Liver (tissue), 9 donors: ENCODE data around the gene RAPGEF6. TPM values are rescaled to one million over a fixed set of nuclear protein-coding genes. Genes with fewer than 3 reads are reported as not detected.

Experiments used
- DNase-seq: peaks from one replicate; pipeline ENCODE4 v3.0.0-alpha.2; 2017; ENCODE audit warnings: low spot score
- H3K27ac ChIP-seq, 2 donors: one replicate each; pipeline ENCODE4 v1.7.0; 2013; ENCODE audit warnings: inconsistent platforms in 2 of 2, low read length in 2 of 2, control low read depth in 1 of 2, low read depth in 1 of 2, mild to moderate bottlenecking in 1 of 2
- H3K27me3 ChIP-seq, 4 donors: one replicate each; pipeline versions ENCODE4 v1.6.1 to v1.7.0; 2013; ENCODE audit warnings: low read length in 3 of 4, inconsistent platforms in 1 of 4, mild to moderate bottlenecking in 1 of 4, moderate library complexity in 1 of 4; ENCODE audit not compliant: control insufficient read depth in 4 of 4, insufficient read depth in 4 of 4
- H3K36me3 ChIP-seq, 4 donors: one replicate each; pipeline versions ENCODE4 v1.6.1 to v1.7.0; 2013; ENCODE audit warnings: low read length in 3 of 4, mild to moderate bottlenecking in 3 of 4, low read depth in 1 of 4, moderate library complexity in 1 of 4; ENCODE audit not compliant: control insufficient read depth in 4 of 4, insufficient read depth in 3 of 4
- H3K4me1 ChIP-seq, 4 donors: one replicate each; pipeline versions ENCODE4 v1.6.1 to v1.7.0; 2013; ENCODE audit warnings: low read length in 3 of 4, mild to moderate bottlenecking in 3 of 4, moderate library complexity in 1 of 4; ENCODE audit not compliant: control insufficient read depth in 4 of 4, insufficient read depth in 4 of 4
- H3K4me3 ChIP-seq, 3 donors: one replicate each; pipeline versions ENCODE4 v1.6.1 to v1.7.0; 2013; ENCODE audit warnings: low read length in 3 of 3, control low read depth in 1 of 3, low read depth in 1 of 3, mild to moderate bottlenecking in 1 of 3
- H3K9ac ChIP-seq, 2 donors: one replicate each; pipeline ENCODE4 v1.7.0; 2013; ENCODE audit warnings: low read length in 2 of 2, mild to moderate bottlenecking in 2 of 2, moderate library complexity in 2 of 2, control low read depth in 1 of 2, low read depth in 1 of 2
- H3K9me3 ChIP-seq, 4 donors: one replicate each; pipeline versions ENCODE4 v1.6.1 to v1.7.0; 2013; ENCODE audit warnings: low read length in 3 of 4; ENCODE audit not compliant: control insufficient read depth in 4 of 4
- CTCF ChIP-seq: fragments of 150-350 bp; IDR thresholded peaks from 2 replicates; pipeline ENCODE4 v1.5.1; 2017; ENCODE audit warnings: improper control_type of control experiment, low read depth, low read length; ENCODE audit not compliant: missing input control
- EGR1 ChIP-seq, 2 donors: IDR thresholded peaks; 2 replicates each; pipeline ENCODE4 v1.6.1; 2016 to 2018; ENCODE audit warnings: antibody characterized with exemption in 2 of 2, low read depth in 2 of 2
- FOXA1 ChIP-seq: IDR thresholded peaks from 2 replicates; pipeline ENCODE4 v1.6.1; 2016; ENCODE audit warnings: antibody characterized with exemption
- FOXA2 ChIP-seq: IDR thresholded peaks from 2 replicates; pipeline ENCODE4 v1.6.1; 2016; ENCODE audit warnings: antibody characterized with exemption
- GABPA ChIP-seq, 2 donors: IDR thresholded peaks in 1 of 2; conservative IDR thresholded peaks in 1 of 2; 2 replicates each; pipeline ENCODE4 v1.6.1; 2016; ENCODE audit warnings: antibody characterized with exemption in 2 of 2, mild to moderate bottlenecking in 1 of 2, moderate library complexity in 1 of 2
- HNF4A ChIP-seq, 2 donors: conservative IDR thresholded peaks; 2 replicates each; pipeline ENCODE4 v1.6.1; 2016; ENCODE audit warnings: antibody characterized with exemption in 2 of 2, mild to moderate bottlenecking in 2 of 2
- HNF4G ChIP-seq: IDR thresholded peaks from 2 replicates; pipeline ENCODE4 v1.6.1; 2016; ENCODE audit warnings: antibody characterized with exemption
- JUND ChIP-seq, 2 donors: IDR thresholded peaks; 2 replicates each; pipeline ENCODE4 v1.6.1; 2016; ENCODE audit warnings: antibody characterized with exemption in 2 of 2
- NR2F2 ChIP-seq: IDR thresholded peaks from 2 replicates; pipeline ENCODE4 v1.6.1; 2016; ENCODE audit warnings: antibody characterized with exemption
- RAD21 ChIP-seq, 2 donors: IDR thresholded peaks; 2 replicates each; pipeline ENCODE4 v1.6.1; 2016; ENCODE audit warnings: antibody characterized with exemption in 2 of 2, mild to moderate bottlenecking in 2 of 2
- RXRA ChIP-seq, 2 donors: IDR thresholded peaks; 2 replicates each; pipeline ENCODE4 v1.6.1; 2017 to 2018; ENCODE audit warnings: antibody characterized with exemption in 2 of 2, mild to moderate bottlenecking in 1 of 2
- SP1 ChIP-seq: IDR thresholded peaks from 2 replicates; pipeline ENCODE4 v1.6.1; 2018; ENCODE audit warnings: antibody characterized with exemption, mild to moderate bottlenecking
- TAF1 ChIP-seq: conservative IDR thresholded peaks from 2 replicates; pipeline ENCODE4 v1.6.1; 2016; ENCODE audit warnings: antibody characterized with exemption, mild to moderate bottlenecking
- YY1 ChIP-seq: IDR thresholded peaks from 2 replicates; pipeline ENCODE4 v1.6.1; 2016; ENCODE audit warnings: antibody characterized with exemption, mild to moderate bottlenecking
- ZBTB33 ChIP-seq: IDR thresholded peaks from 2 replicates; pipeline ENCODE4 v1.6.1; 2016; ENCODE audit warnings: antibody characterized with exemption
- WGBS: extraction: QIAGEN DNeasy Blood & Tissue Kit; methylation state at CpG from one replicate; pipeline ENCODE4 v1.1.7; 2013; 5-methylcytosine and 5-hydroxymethylcytosine counted together
- polyA plus RNA-seq, 2 donors: library from polyadenylated mRNA; stranded (reverse) in 1 of 2; unstranded in 1 of 2; fragments of 200-250 nt in 1 of 2; fragments of >200 nt in 1 of 2; fragmentation: Nextera tagmentation in 1 of 2; extraction: Ambion mirVana in 1 of 2; gene quantifications; one replicate each; pipeline versions ENCODE4 v1.2.1 to v1.2.3, GENCODE V29; 2013 to 2015
- total RNA-seq, 2 donors: library from RNA; depleted of rRNA; stranded (reverse); fragments of >200 nt; gene quantifications; one replicate each; pipeline ENCODE4 v1.2.3, GENCODE V29; 2014
- TF ChIP-seq, protein P1 (sequence below): IDR thresholded peaks from 2 replicates; pipeline ENCODE4 v1.6.1; 2016; ENCODE audit warnings: antibody characterized with exemption, mild to moderate bottlenecking
- TF ChIP-seq, protein P2 (sequence below): IDR thresholded peaks from 2 replicates; pipeline ENCODE4 v1.6.1; 2016; ENCODE audit warnings: antibody characterized with exemption
- TF ChIP-seq, protein P3 (sequence below): IDR thresholded peaks from 2 replicates; pipeline ENCODE4 v1.6.1; 2016; ENCODE audit warnings: antibody characterized with exemption
- donor health status: healthy.
- donor health status: healthy.
- donor health status: healthy.
- donor health status: healthy.
- donor health status: healthy.

The RAPGEF6 gene
- total and polyA plus RNA-seq, 4 donors = 1.7 to 16.1 (median 8.6) TPM

DNA sequence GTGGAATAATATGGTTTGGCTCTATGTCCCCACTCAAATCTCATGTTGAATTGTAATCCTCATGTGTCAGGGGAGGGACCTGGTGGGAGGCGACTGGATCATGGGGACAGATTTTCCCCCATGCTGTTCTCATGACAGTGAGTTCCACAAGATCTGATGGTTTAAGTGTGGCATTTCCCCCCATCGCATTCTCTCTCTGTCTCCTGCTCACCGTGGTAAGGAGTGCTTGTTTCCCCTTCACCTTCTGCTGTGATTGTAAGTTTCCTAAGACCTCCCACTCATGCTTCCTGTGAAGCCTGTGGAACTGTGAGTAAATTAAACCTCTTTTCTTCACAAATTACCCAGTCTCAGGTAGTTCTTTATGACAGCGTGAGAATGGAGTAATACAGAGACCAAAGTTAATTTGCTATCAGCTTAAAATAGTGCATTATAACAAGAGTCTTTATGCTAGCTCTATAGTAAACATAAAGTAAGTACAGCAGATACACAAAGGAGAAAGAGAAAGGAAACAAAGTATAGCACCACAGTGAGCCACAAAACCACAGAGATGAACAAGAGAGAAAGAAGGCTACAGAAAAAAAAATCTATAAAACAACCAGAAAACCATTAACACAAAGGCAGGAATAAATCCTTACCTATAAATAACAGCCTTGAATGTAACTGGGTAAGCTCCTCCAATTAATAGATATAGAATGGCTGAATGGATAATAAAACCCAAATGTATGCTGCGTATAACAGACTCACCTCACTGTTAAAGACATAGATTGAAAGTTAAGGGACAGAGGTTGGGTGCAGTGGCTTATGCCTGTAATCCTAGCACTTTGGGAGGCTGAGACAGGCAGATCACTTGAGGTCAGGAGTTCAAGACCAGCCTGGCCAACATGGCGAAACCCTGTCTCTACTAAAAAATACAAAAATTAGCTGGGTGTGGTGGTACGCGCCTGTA, 39.7 kb downstream of the RAPGEF6 start:
- Histone ChIP-seq H3K36me3 (peaks cover 0 to 4% (median 0%) of the 10 kb centered on the region in 4 donors), H3K27me3 (no peaks in the 10 kb centered on the region), H3K4me1 (peaks cover 0 to 5% (median under 1%) of the 10 kb centered on the region in 4 donors), H3K9ac (no peak overlapping the region), H3K4me3 (no peak overlapping the region), H3K9me3 (no peaks in the 10 kb centered on the region), H3K27ac (no peak overlapping the region)
- DNase-seq = no peak
- TF ChIP-seq, protein P1, sequence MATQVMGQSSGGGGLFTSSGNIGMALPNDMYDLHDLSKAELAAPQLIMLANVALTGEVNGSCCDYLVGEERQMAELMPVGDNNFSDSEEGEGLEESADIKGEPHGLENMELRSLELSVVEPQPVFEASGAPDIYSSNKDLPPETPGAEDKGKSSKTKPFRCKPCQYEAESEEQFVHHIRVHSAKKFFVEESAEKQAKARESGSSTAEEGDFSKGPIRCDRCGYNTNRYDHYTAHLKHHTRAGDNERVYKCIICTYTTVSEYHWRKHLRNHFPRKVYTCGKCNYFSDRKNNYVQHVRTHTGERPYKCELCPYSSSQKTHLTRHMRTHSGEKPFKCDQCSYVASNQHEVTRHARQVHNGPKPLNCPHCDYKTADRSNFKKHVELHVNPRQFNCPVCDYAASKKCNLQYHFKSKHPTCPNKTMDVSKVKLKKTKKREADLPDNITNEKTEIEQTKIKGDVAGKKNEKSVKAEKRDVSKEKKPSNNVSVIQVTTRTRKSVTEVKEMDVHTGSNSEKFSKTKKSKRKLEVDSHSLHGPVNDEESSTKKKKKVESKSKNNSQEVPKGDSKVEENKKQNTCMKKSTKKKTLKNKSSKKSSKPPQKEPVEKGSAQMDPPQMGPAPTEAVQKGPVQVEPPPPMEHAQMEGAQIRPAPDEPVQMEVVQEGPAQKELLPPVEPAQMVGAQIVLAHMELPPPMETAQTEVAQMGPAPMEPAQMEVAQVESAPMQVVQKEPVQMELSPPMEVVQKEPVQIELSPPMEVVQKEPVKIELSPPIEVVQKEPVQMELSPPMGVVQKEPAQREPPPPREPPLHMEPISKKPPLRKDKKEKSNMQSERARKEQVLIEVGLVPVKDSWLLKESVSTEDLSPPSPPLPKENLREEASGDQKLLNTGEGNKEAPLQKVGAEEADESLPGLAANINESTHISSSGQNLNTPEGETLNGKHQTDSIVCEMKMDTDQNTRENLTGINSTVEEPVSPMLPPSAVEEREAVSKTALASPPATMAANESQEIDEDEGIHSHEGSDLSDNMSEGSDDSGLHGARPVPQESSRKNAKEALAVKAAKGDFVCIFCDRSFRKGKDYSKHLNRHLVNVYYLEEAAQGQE = no peak
- TF ChIP-seq FOXA1 = no peak
- WGBS = 91% methylated on average over 8 of the region's 8 CpGs

- no peak for TF ChIP-seq GABPA (IDR thresholded peaks at IDR 0.05 in 1 of 2, conservative IDR thresholded peaks at IDR 0.05 in 1 of 2)
- TF ChIP-seq SP1 = no peak
- no peak for TF ChIP-seq CTCF
- no peak for TF ChIP-seq HNF4A (conservative IDR thresholded peaks at IDR 0.05)
- TF ChIP-seq, protein P1 = no peak
- no peak for TF ChIP-seq TAF1
- no peak for TF ChIP-seq HNF4G
- TF ChIP-seq FOXA2 = no peak
- TF ChIP-seq FOXA1 = no peak
- no peak for TF ChIP-seq JUND (IDR thresholded peaks at IDR 0.05)
- TF ChIP-seq, protein P2, sequence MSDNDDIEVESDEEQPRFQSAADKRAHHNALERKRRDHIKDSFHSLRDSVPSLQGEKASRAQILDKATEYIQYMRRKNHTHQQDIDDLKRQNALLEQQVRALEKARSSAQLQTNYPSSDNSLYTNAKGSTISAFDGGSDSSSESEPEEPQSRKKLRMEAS = no peak
- no peak for TF ChIP-seq RAD21 (IDR thresholded peaks at IDR 0.05)
- TF ChIP-seq NR2F2 = no peak
- no peak for TF ChIP-seq ZBTB33
- TF ChIP-seq YY1 = no peak
- TF ChIP-seq RXRA (IDR thresholded peaks at IDR 0.05) = no peak
- TF ChIP-seq, protein P3, sequence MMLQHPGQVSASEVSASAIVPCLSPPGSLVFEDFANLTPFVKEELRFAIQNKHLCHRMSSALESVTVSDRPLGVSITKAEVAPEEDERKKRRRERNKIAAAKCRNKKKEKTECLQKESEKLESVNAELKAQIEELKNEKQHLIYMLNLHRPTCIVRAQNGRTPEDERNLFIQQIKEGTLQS = no peak
- TF ChIP-seq EGR1 (IDR thresholded peaks at IDR 0.05; ENCODE audit: low read depth in 2 of 2) = no peak
Observed at GRCh38 chr5:131593921-131594320, 41.1 kb downstream of the RAPGEF6 start.

More at GRCh38 chr5:131593921-131594320, 41.1 kb downstream of the RAPGEF6 start:
- Histone ChIP-seq H3K9ac (no peak overlapping the region), H3K4me1 (peaks cover 0 to 5% (median 3%) of the 10 kb centered on the region in 4 donors), H3K27ac (no peak overlapping the region), H3K9me3 (no peaks in the 10 kb centered on the region), H3K4me3 (no peak overlapping the region), H3K27me3 (no peaks in the 10 kb centered on the region), H3K36me3 (peaks cover 0 to 2% (median 0%) of the 10 kb centered on the region in 4 donors)
- no peak for DNase-seq
- WGBS = 95% methylated on average over 2 of the region's 2 CpGs
